Mesenteric fat pad (tissue), 1 donor: Measurements from ENCODE around the gene CDH23. TPM values are rescaled to one million over a fixed set of nuclear protein-coding genes. Genes with fewer than 3 reads are reported as not detected.

Source experiments
- DNase-seq: peaks from one replicate; pipeline ENCODE4 v3.0.0-alpha.2; 2020; ENCODE audit warnings: low spot score
- total RNA-seq: library from RNA; stranded (reverse); fragmentation: NEBNext Ultra II Directional; extraction: Animal tissue kit (Norgen Biotek cat#: 25700); gene quantifications from one replicate; pipeline ENCODE4 v1.2.1, GENCODE V29; 2021
- donor health status: DM: yes; HTN: yes; CAD: no.

The CDH23 gene
- total RNA-seq, 1 donor from 2014 or later = 9.7 TPM

- DNase-seq = no peak
Observed at GRCh38 chr10:71671994-71672946, 275.6 kb downstream of the CDH23 start.

- no peak for DNase-seq
Observed at GRCh38 chr10:71675295-71675970, 278.7 kb downstream of the CDH23 start.

- DNase-seq = no peak
Observed at GRCh38 chr10:71677261-71677660, 280.5 kb downstream of the CDH23 start.

- no peak for DNase-seq
Observed at GRCh38 chr10:71678057-71678805, 281.5 kb downstream of the CDH23 start.

GRCh38 chr10:71679425-71679824, 282.7 kb downstream of the CDH23 start:
- DNase-seq = no peak

- DNase-seq = no peak
Observed at GRCh38 chr10:71681977-71682376, 285.3 kb downstream of the CDH23 start.

- no peak for DNase-seq
Observed at GRCh38 chr10:71683301-71683700, 286.6 kb downstream of the CDH23 start.

- no peak for DNase-seq
Observed at GRCh38 chr10:71684356-71685173, 287.8 kb downstream of the CDH23 start.

- DNase-seq = no peak
Observed at GRCh38 chr10:71685554-71686232, 289.0 kb downstream of the CDH23 start.

- DNase-seq = no peak
Observed at GRCh38 chr10:71687077-71687476, 290.4 kb downstream of the CDH23 start.

- no peak for DNase-seq
Observed at GRCh38 chr10:71687480-71687879, 290.8 kb downstream of the CDH23 start.

GRCh38 chr10:71688256-71688655, 291.5 kb downstream of the CDH23 start:
- no peak for DNase-seq

- DNase-seq = no peak
Observed at GRCh38 chr10:71690094-71690720, 293.5 kb downstream of the CDH23 start.

- DNase-seq = no peak
Observed at GRCh38 chr10:71691405-71691804, 294.7 kb downstream of the CDH23 start.

GRCh38 chr10:71692598-71693306, 296.0 kb downstream of the CDH23 start:
- DNase-seq = no peak

- DNase-seq = no peak
Observed at GRCh38 chr10:71693377-71693776, 296.7 kb downstream of the CDH23 start.

GRCh38 chr10:71694039-71694501, 297.4 kb downstream of the CDH23 start:
- DNase-seq = no peak

GRCh38 chr10:71694567-71694968, 297.8 kb downstream of the CDH23 start:
- DNase-seq = no peak
